Measurements from ENCODE around the gene MLLT3. TPM values are rescaled to one million over a fixed set of nuclear protein-coding genes. Genes with fewer than 3 reads are reported as not detected.

The MLLT3 gene
- total RNA-seq, 1 donor: 17.4 TPM

DNA sequence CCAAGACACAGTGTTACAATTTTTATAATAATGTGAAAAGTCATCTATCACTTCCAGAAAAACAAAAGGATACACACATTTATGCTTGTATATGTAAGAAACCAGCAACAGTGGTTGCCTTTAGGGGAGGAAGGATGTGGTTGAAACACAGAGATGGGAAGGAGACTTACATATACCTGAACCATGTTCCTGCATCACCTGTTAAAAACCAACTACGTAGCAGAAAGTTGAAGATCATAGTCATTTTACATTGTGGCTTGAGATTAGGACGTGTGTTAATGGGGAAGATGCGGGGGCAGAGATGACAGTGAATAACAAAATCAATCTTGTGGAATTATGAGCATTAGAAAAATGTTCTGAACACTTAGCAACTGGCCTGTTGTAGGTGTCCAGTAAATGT is 307.3 kb downstream of the MLLT3 start:
- Histone ChIP-seq H2AFZ (ENCODE audit: low read length) (no peak overlapping the region), H3K4me1 (ENCODE audit: insufficient read depth, low read length) (peaks cover 5% of the 10 kb centered on the region), H3K4me3 (ENCODE audit: insufficient read depth, low read length) (no peak overlapping the region), H3K27me3 (ENCODE audit: insufficient read depth, low read length) (no peaks in the 10 kb centered on the region), H3K4me2 (ENCODE audit: insufficient read depth, low read length) (no peak overlapping the region), H3K36me3 (ENCODE audit: insufficient read depth, low read length) (no peaks in the 10 kb centered on the region), H4K20me1 (ENCODE audit: insufficient read depth, low read length) (no peaks in the 10 kb centered on the region), H3K27ac (ENCODE audit: low read depth, low read length) (no peak overlapping the region), H3K79me2 (ENCODE audit: insufficient read depth, low read length) (no peaks in the 10 kb centered on the region), H3K9me3 (ENCODE audit: low read depth, low read length) (no peaks in the 10 kb centered on the region)
- peak; percentile 45 for DNase-seq (ENCODE audit: insufficient read length, low spot score, missing footprints)
- TF ChIP-seq, protein P1, sequence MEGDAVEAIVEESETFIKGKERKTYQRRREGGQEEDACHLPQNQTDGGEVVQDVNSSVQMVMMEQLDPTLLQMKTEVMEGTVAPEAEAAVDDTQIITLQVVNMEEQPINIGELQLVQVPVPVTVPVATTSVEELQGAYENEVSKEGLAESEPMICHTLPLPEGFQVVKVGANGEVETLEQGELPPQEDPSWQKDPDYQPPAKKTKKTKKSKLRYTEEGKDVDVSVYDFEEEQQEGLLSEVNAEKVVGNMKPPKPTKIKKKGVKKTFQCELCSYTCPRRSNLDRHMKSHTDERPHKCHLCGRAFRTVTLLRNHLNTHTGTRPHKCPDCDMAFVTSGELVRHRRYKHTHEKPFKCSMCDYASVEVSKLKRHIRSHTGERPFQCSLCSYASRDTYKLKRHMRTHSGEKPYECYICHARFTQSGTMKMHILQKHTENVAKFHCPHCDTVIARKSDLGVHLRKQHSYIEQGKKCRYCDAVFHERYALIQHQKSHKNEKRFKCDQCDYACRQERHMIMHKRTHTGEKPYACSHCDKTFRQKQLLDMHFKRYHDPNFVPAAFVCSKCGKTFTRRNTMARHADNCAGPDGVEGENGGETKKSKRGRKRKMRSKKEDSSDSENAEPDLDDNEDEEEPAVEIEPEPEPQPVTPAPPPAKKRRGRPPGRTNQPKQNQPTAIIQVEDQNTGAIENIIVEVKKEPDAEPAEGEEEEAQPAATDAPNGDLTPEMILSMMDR (IDR thresholded peaks at IDR 0.05; ENCODE audit: extremely low read depth, low read depth, low read length): no peak

DNA sequence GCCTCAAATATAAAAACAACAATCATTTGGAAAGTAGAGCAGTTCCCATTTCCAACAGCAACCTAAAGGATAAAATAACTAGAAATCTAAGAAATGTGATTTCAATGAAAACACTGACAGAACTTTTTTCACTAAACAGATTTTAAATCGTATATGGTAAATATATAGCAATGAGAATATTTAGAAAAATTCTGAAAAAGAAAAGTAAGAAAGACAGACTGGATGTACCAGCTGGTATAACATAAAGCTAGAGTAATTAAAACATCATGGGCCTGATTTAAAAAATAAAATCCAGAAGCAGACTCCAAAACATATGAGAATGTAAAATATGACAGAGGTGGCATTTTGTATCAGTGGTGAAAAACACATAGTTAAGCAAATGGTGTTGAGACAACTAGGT is 308.9 kb downstream of the MLLT3 start:
- H3K79me2 ChIP-seq (ENCODE audit: insufficient read depth, low read length): no peaks in the 10 kb centered on the region
- no peak overlapping the region for H3K27ac ChIP-seq (ENCODE audit: low read depth, low read length)
- no peak overlapping the region for H3K4me2 ChIP-seq (ENCODE audit: insufficient read depth, low read length)
- DNase-seq (ENCODE audit: insufficient read length, low spot score, missing footprints): no peak
- peaks cover 5% of the 10 kb centered on the region for H3K4me1 ChIP-seq (ENCODE audit: insufficient read depth, low read length)
- H3K9me3 ChIP-seq (ENCODE audit: low read depth, low read length): no peaks in the 10 kb centered on the region
- H4K20me1 ChIP-seq (ENCODE audit: insufficient read depth, low read length): no peaks in the 10 kb centered on the region
- peaks cover 4% of the 10 kb centered on the region for H3K27me3 ChIP-seq (ENCODE audit: insufficient read depth, low read length)
- no peak overlapping the region for H2AFZ ChIP-seq (ENCODE audit: low read length)
- H3K4me3 ChIP-seq (ENCODE audit: insufficient read depth, low read length): no peak overlapping the region
- no peaks in the 10 kb centered on the region for H3K36me3 ChIP-seq (ENCODE audit: insufficient read depth, low read length)
- TF ChIP-seq, protein P1 (IDR thresholded peaks at IDR 0.05; ENCODE audit: extremely low read depth, low read depth, low read length): no peak

DNA sequence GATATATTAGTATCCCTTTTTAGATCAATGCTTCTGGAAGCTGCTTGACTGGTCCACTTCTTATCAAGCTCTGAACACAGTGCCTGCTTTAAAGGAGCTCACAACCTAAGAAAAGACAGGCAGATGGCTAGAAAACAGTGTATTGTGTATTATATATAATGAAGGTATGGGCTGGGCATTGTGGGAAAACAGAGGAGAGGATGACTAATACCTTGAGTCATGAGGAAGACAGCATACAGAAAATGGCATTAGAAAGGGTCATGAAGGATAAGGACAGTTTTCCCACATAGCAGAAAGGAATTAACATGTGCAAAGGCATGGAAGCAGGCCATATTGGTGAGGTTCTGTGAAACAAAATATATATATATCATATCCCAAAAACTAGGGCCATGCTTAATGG is 309.6 kb downstream of the MLLT3 start:
- Histone ChIP-seq H3K79me2 (ENCODE audit: insufficient read depth, low read length) (no peaks in the 10 kb centered on the region), H4K20me1 (ENCODE audit: insufficient read depth, low read length) (no peaks in the 10 kb centered on the region), H3K4me3 (ENCODE audit: insufficient read depth, low read length) (no peak overlapping the region), H2AFZ (ENCODE audit: low read length) (no peak overlapping the region), H3K4me1 (ENCODE audit: insufficient read depth, low read length) (peaks cover 5% of the 10 kb centered on the region), H3K9me3 (ENCODE audit: low read depth, low read length) (no peaks in the 10 kb centered on the region), H3K36me3 (ENCODE audit: insufficient read depth, low read length) (no peaks in the 10 kb centered on the region), H3K4me2 (ENCODE audit: insufficient read depth, low read length) (no peak overlapping the region), H3K27ac (ENCODE audit: low read depth, low read length) (no peak overlapping the region), H3K27me3 (ENCODE audit: insufficient read depth, low read length) (peaks cover 4% of the 10 kb centered on the region)
- DNase-seq (ENCODE audit: insufficient read length, low spot score, missing footprints): peak; percentile 38
- TF ChIP-seq, protein P1 (IDR thresholded peaks at IDR 0.05; ENCODE audit: extremely low read depth, low read depth, low read length): no peak

DNA sequence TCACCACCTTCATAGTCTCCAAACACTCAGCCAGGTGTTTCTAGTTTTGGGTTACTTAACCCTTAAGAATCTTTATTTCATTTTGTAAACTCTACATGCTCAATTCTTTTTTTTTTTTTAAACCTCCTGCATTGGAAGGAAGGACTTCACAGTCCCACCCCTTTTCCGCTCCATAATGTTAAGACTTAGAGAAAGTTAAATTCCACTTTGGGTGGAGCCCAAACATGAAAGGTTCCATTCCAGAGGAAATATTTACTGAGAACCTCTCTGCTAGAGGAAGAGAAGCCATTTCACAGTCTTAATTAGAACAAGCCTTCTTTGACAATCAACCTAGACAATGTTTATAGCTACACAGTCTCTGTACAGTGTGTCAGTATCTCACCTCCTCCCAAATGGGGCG is 312.3 kb downstream of the MLLT3 start:
- H3K36me3 ChIP-seq (ENCODE audit: insufficient read depth, low read length): no peaks in the 10 kb centered on the region

More for the DNA sequence above, 312.3 kb downstream of the MLLT3 start:
- H3K4me2 ChIP-seq (ENCODE audit: insufficient read depth, low read length): no peak overlapping the region
- no peak overlapping the region for H3K27ac ChIP-seq (ENCODE audit: low read depth, low read length)
- peaks cover 4% of the 10 kb centered on the region for H3K27me3 ChIP-seq (ENCODE audit: insufficient read depth, low read length)
- no peaks in the 10 kb centered on the region for H3K9me3 ChIP-seq (ENCODE audit: low read depth, low read length)
- no peak overlapping the region for H3K4me3 ChIP-seq (ENCODE audit: insufficient read depth, low read length)
- H2AFZ ChIP-seq (ENCODE audit: low read length): no peak overlapping the region
- H3K4me1 ChIP-seq (ENCODE audit: insufficient read depth, low read length): no peaks in the 10 kb centered on the region
- H3K79me2 ChIP-seq (ENCODE audit: insufficient read depth, low read length): no peaks in the 10 kb centered on the region
- DNase-seq (ENCODE audit: insufficient read length, low spot score, missing footprints): no peak
- TF ChIP-seq, protein P1 (IDR thresholded peaks at IDR 0.05; ENCODE audit: extremely low read depth, low read depth, low read length): no peak
- no peaks in the 10 kb centered on the region for H4K20me1 ChIP-seq (ENCODE audit: insufficient read depth, low read length)

Measured in osteoblast (primary cell).